Lower leg skin (tissue), 4 donors: ENCODE results near the gene SKOR1. TPM values are rescaled to one million over a fixed set of nuclear protein-coding genes. Genes with fewer than 3 reads are reported as not detected.

Experiments used
- DNase-seq, 2 donors: peaks; one replicate each; pipeline ENCODE4 v3.0.0-alpha.2; 2019; ENCODE audit warnings: low spot score in 2 of 2
- H3K4me3 ChIP-seq: fragments of 200-600 bp; sonication (generic); 2 replicates; pipeline ENCODE4 v1.5.1; 2017; ENCODE audit warnings: mild to moderate bottlenecking, low read depth; ENCODE audit not compliant: poor library complexity, severe bottlenecking
- POLR2A ChIP-seq, 2 donors: fragments of 450-650 bp; IDR thresholded peaks; one replicate each; pipeline ENCODE4 v1.6.1; 2016 to 2017; ENCODE audit warnings: antibody characterized with exemption in 2 of 2, mild to moderate bottlenecking in 1 of 2, moderate library complexity in 1 of 2
- WGBS, 2 donors: methylation state at CpG; one replicate each; pipeline ENCODE4 v1.1.5; 2018; 5-methylcytosine and 5-hydroxymethylcytosine counted together
- intact Hi-C: fragments of 100-400 bp; cut with DNase I; formaldehyde crosslinking; loops from one replicate; pipeline ENCODE4 v1.15.0; 2023; ENCODE audit warnings: low total_unique reads
- total RNA-seq, 4 donors: library from RNA; depleted of rRNA; stranded (reverse); fragments of >200 nt; gene quantifications; one replicate each; pipeline ENCODE4 v1.1.0, GENCODE V29; 2016
- TF ChIP-seq, protein P1 (sequence below), 3 donors: fragments of 450-650 bp; IDR thresholded peaks; one replicate each; pipeline ENCODE4 v1.5.1; 2016; ENCODE audit warnings: antibody characterized with exemption in 3 of 3, mild to moderate bottlenecking in 3 of 3, moderate library complexity in 2 of 3

The SKOR1 gene
- total RNA-seq, 4 donors from 2014 or later, result 1.2 to 2.2 (median 1.5) TPM; not detected in 1

DNA sequence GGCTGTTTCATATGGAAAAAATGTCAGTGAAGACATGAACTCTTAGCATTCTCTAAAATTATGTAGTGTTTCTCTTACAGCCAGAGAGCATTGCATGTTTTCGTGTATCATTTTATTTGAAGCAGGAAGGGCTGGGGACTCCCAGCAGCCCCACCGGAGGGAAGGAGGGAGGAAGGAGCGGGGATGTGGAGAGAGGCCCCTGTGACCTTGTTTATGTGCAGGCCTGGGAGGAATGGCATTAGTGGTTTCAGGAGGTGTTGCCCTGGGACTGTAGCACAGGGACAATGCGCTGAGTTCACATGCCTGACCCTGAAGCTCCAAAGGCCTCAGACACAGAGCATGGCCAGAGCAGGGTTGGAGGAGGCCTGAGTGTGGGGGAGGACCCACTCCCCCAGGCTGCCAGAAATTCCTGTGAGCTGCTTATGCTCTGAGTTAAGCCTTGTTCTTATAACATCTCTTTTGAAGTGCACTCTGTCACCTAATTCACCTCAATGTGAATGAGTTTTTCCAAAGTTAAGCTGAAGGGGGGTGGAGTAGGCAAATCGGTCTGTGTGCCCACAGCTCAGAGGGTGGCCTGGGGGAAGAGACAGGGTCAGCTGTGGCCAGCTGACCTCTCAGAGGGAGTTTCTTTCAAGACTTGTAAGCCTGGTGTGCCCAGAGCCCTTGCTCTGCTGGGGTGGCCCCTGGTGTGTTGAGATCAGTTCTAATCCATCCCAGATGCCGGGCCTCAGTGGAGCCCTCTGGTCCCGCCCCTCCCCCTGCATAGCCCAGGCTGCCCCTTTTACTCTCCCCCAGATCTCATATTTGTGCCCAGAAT, 18.5 kb downstream of the SKOR1 start:
- WGBS, 2 donors, result 79 to 84% methylated on average over 7 of the region's 7 CpGs
- DNase-seq, result no peak
- intact Hi-C loops, result no loop called here
- H3K4me3 ChIP-seq, result no peak overlapping the region
- TF ChIP-seq, protein P1, sequence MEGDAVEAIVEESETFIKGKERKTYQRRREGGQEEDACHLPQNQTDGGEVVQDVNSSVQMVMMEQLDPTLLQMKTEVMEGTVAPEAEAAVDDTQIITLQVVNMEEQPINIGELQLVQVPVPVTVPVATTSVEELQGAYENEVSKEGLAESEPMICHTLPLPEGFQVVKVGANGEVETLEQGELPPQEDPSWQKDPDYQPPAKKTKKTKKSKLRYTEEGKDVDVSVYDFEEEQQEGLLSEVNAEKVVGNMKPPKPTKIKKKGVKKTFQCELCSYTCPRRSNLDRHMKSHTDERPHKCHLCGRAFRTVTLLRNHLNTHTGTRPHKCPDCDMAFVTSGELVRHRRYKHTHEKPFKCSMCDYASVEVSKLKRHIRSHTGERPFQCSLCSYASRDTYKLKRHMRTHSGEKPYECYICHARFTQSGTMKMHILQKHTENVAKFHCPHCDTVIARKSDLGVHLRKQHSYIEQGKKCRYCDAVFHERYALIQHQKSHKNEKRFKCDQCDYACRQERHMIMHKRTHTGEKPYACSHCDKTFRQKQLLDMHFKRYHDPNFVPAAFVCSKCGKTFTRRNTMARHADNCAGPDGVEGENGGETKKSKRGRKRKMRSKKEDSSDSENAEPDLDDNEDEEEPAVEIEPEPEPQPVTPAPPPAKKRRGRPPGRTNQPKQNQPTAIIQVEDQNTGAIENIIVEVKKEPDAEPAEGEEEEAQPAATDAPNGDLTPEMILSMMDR (IDR thresholded peaks at IDR 0.05), result no peak
- no peak for TF ChIP-seq POLR2A (IDR thresholded peaks at IDR 0.05)

DNA sequence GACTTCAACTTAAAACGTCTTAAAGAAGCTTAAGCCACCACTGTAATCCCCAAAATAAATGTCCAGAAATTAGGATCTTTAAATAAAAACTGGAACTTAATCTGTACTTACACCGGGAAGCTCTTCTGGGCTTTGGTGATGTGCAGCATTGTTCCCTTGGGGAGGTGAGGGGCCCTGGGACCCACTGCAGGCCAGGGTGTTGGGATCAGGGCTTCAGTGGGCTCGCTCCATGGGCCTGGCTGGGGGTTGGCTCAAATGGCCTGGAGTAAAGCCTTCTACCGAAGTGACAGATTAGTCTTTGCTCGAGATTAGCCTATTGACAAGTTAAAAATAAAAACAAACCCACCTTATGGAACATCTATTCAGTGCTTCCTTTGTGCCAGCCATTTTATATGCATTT, 20.7 kb downstream of the SKOR1 start:
- H3K4me3 ChIP-seq, result no peak overlapping the region
- intact Hi-C loops, result no loop called here
- TF ChIP-seq POLR2A (IDR thresholded peaks at IDR 0.05), result no peak
- TF ChIP-seq, protein P1 (IDR thresholded peaks at IDR 0.05), result no peak
- WGBS, 2 donors, result 88 to 91% methylated on average over 5 of the region's 5 CpGs
- peak in 1 of 2 donors; percentile 68 for DNase-seq

GRCh38 chr15:67849538-67849937, 24.2 kb downstream of the SKOR1 start:
- H3K4me3 ChIP-seq, result no peak overlapping the region
- DNase-seq, result no peak
- TF ChIP-seq, protein P1 (IDR thresholded peaks at IDR 0.05), result no peak
- TF ChIP-seq POLR2A (IDR thresholded peaks at IDR 0.05), result no peak
- intact Hi-C loops, result no loop called here
- 96 to 97% methylated on average over 1 of the region's 1 CpG for WGBS, 2 donors

- no peak overlapping the region for H3K4me3 ChIP-seq
- DNase-seq, result peak in 1 of 2 donors; percentile 15
- intact Hi-C loops, result no loop called here
- no peak for TF ChIP-seq POLR2A (IDR thresholded peaks at IDR 0.05)
- TF ChIP-seq, protein P1 (IDR thresholded peaks at IDR 0.05), result no peak
- WGBS, 2 donors, result 60 to 63% methylated on average over 7 of the region's 7 CpGs
Observed at GRCh38 chr15:67850336-67850735, 25.0 kb downstream of the SKOR1 start.

DNA sequence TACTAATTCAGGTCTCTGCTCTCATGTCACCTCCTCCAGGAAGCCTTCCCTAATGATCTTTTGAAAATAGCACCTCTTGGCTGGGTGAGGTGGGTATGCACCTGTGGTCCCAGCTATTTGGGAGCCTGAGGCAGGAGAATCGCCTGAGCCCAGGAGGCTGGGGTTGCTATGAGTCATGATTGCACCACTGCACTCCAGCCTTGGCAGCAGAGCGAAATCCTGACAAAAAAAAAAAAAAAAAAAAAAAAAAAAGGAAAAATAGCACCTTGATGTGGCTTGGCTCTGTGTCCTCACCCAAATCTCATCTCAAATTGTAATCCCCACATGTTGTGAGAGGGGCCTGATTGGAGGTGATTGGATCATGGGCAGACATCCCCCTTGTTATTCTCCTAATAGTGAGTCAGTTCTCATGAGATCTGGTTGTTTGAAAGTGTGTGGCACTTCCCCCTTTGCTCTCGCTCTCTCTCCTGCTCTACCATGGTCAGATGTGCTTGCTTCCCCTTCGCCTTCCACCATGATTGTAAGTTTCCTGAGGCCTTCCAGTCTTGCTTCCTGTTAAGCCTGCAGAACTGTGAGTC, 25.8 kb downstream of the SKOR1 start:
- intact Hi-C loops, result no loop called here
- peak in 1 of 2 donors; percentile 74 for DNase-seq
- no peak for TF ChIP-seq POLR2A (IDR thresholded peaks at IDR 0.05)
- TF ChIP-seq, protein P1 (IDR thresholded peaks at IDR 0.05), result no peak
- no peak overlapping the region for H3K4me3 ChIP-seq
- WGBS, 2 donors, result 59 to 60% methylated on average over 4 of the region's 4 CpGs
